ENCODE data around the gene NEIL3.
"Not testable (repeated sequence)": the region's sequence is repeated elsewhere in the genome, so short reads cannot be mapped to it uniquely, and the experiment has no call there.

The NEIL3 gene

GRCh38 chr4:177302371-177303100 is 7.1 kb upstream of the NEIL3 start:
- H3K27me3 ChIP-seq (ENCODE audit: insufficient read depth, poor library complexity, severe bottlenecking) = no peaks in the 10 kb centered on the region
- DNase-seq (ENCODE audit: low read depth in 1 of 2, low spot score in 1 of 2) = no peak
- no peak overlapping the region; the same call in 1 of the 2 replicates for H3K27ac ChIP-seq (replicated peaks)

GRCh38 chr4:177304094-177304493 is 5.6 kb upstream of the NEIL3 start:
- Histone ChIP-seq H3K27me3 (ENCODE audit: insufficient read depth, poor library complexity, severe bottlenecking) (no peaks in the 10 kb centered on the region), H3K4me3 (replicated peaks; ENCODE audit: insufficient read depth, low read length) (no peak overlapping the region), H3K27ac (replicated peaks) (no peak overlapping the region)
- DNase-seq (ENCODE audit: low read depth in 1 of 2, low spot score in 1 of 2) = no peak
- no peak for TF ChIP-seq REST (IDR thresholded peaks at IDR 0.05; ENCODE audit: insufficient replicate concordance, low read depth)

More at GRCh38 chr4:177302371-177303100, 7.1 kb upstream of the NEIL3 start:
- TF ChIP-seq REST (IDR thresholded peaks at IDR 0.05; ENCODE audit: insufficient replicate concordance, low read depth) = no peak
- no peak for TF ChIP-seq POLR2AphosphoS5 (IDR thresholded peaks at IDR 0.05; ENCODE audit: low read depth)
- no peak for TF ChIP-seq CTCF (IDR thresholded peaks at IDR 0.05; ENCODE audit: insufficient read depth, low read length)
- TF ChIP-seq SPI1 (IDR thresholded peaks at IDR 0.05; ENCODE audit: borderline replicate concordance, low read depth) = no peak
- TF ChIP-seq GABPA (IDR thresholded peaks at IDR 0.05; ENCODE audit: low read depth) = no peak
- no peak overlapping the region for H3K4me3 ChIP-seq (replicated peaks; ENCODE audit: insufficient read depth, low read length)

GRCh38 chr4:177304864-177305263 is 4.8 kb upstream of the NEIL3 start:
- H3K4me3 ChIP-seq (replicated peaks; ENCODE audit: insufficient read depth, low read length); H3K27me3 ChIP-seq (ENCODE audit: insufficient read depth, poor library complexity, severe bottlenecking); DNase-seq (ENCODE audit: low read depth in 1 of 2, low spot score in 1 of 2); H3K27ac ChIP-seq (replicated peaks): not testable (repeated sequence)

GRCh38 chr4:177308125-177308524 is 1.5 kb upstream of the NEIL3 start:
- Histone ChIP-seq H3K27ac (replicated peaks) (peak overlapping the region; percentile 95), H3K4me3 (replicated peaks; ENCODE audit: insufficient read depth, low read length) (no peak overlapping the region), H3K27me3 (ENCODE audit: insufficient read depth, poor library complexity, severe bottlenecking) (no peaks in the 10 kb centered on the region)
- TF ChIP-seq CTCF (IDR thresholded peaks at IDR 0.05; ENCODE audit: insufficient read depth, low read length) (no peak), POLR2AphosphoS5 (IDR thresholded peaks at IDR 0.05; ENCODE audit: low read depth) (no peak), REST (IDR thresholded peaks at IDR 0.05; ENCODE audit: insufficient replicate concordance, low read depth) (no peak), GABPA (IDR thresholded peaks at IDR 0.05; ENCODE audit: low read depth) (no peak), SPI1 (IDR thresholded peaks at IDR 0.05; ENCODE audit: borderline replicate concordance, low read depth) (no peak)
- DNase-seq (ENCODE audit: low read depth in 1 of 2, low spot score in 1 of 2) = peak; percentile 83 to 94
